ENCODE results near the gene CCDC197. TPM values are rescaled to one million over a fixed set of nuclear protein-coding genes. Genes with fewer than 3 reads are reported as not detected.

Gene CCDC197
- total and polyA plus RNA-seq, 2 donors (not counting 1 experiment from before 2014, with no cell fraction given), result not detected

DNA sequence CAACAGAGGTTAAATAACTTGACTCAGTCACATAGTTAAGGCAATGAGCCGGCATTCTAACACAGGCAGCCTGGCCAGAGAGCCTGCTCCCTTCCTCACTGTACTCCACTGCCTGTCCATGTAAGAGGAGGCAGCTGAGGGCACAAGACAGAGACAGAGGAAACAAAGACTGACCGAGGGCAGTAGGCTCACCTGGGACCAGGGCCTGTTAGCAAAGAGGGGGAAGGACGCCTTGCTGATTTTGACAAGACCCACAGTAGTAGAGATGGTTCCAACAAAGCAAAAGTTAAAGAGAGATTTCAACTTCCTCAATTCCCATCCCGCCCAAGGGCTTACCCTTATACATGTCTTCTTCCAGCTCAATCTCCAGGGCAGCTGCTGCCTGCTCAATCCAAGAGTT, 55.6 kb downstream of the CCDC197 start:
- Histone ChIP-seq H3K9me3 (ENCODE audit: control extremely low read depth in 1 of 3, control insufficient read depth in 2 of 3, insufficient read depth in 1 of 3, low read length in 2 of 3) (no peaks in the 10 kb centered on the region), H3K9ac (ENCODE audit: low read length) (no peak overlapping the region), H4K20me1 (ENCODE audit: control insufficient read depth, insufficient read depth, low read length, poor library complexity, severe bottlenecking) (peaks cover 34% of the 10 kb centered on the region), H2AFZ (ENCODE audit: insufficient read depth, low read depth, low read length, poor library complexity, severe bottlenecking) (no peak overlapping the region), H3K4me1 (ENCODE audit: control insufficient read depth in 2 of 2, insufficient read depth in 2 of 2, low read length in 2 of 2) (peaks cover 0 to 7% of the 10 kb centered on the region in 2 donors), H3K36me3 (replicated peaks in 1 of 2; ENCODE audit: control extremely low read depth in 1 of 2, control insufficient read depth in 1 of 2, extremely low read depth in 1 of 2, insufficient read depth in 2 of 2, low read length in 1 of 2) (peaks cover 33 to 94% of the 10 kb centered on the region in 2 experiments), H3K4me3 (ENCODE audit: control extremely low read depth in 1 of 5, extremely low read depth in 1 of 5, insufficient read depth in 1 of 5, low read depth in 2 of 5, low read length in 4 of 5) (no peak overlapping the region), H3K79me2 (ENCODE audit: control insufficient read depth, insufficient read depth, low read length) (no peaks in the 10 kb centered on the region), H3K4me2 (replicated peaks; ENCODE audit: low read depth, low read length, poor library complexity, severe bottlenecking) (no peak overlapping the region), H3K27ac (ENCODE audit: low read length in 2 of 2) (no peak overlapping the region), H3K27me3 (replicated peaks in 1 of 4; ENCODE audit: control extremely low read depth in 1 of 4, control insufficient read depth in 3 of 4, insufficient read depth in 4 of 4, low read length in 3 of 4) (no peaks in the 10 kb centered on the region)
- ChIA-PET CTCF (interaction anchor here (0.6 to 6.4 kb wide), 7 partner anchors 11 to 128 kb away, joined by 3 to 37 read pairs (median 3); no protein-coding TSS in a partner anchor), POLR2A (no interaction called here)
- ATAC-seq (ENCODE audit: low read depth), result no peak
- intact Hi-C loops (cut with micrococcal nuclease), result no loop called here
- no peak for TF ChIP-seq EZH2 (IDR thresholded peaks at IDR 0.05; ENCODE audit: borderline replicate concordance, insufficient read depth, low read depth, low read length, poor library complexity, severe bottlenecking)
- TF ChIP-seq, protein P1, sequence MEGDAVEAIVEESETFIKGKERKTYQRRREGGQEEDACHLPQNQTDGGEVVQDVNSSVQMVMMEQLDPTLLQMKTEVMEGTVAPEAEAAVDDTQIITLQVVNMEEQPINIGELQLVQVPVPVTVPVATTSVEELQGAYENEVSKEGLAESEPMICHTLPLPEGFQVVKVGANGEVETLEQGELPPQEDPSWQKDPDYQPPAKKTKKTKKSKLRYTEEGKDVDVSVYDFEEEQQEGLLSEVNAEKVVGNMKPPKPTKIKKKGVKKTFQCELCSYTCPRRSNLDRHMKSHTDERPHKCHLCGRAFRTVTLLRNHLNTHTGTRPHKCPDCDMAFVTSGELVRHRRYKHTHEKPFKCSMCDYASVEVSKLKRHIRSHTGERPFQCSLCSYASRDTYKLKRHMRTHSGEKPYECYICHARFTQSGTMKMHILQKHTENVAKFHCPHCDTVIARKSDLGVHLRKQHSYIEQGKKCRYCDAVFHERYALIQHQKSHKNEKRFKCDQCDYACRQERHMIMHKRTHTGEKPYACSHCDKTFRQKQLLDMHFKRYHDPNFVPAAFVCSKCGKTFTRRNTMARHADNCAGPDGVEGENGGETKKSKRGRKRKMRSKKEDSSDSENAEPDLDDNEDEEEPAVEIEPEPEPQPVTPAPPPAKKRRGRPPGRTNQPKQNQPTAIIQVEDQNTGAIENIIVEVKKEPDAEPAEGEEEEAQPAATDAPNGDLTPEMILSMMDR (IDR thresholded peaks at IDR 0.05), result no peak
- H3K27me3 Mint-ChIP-seq, result no peaks in the 10 kb centered on the region
- WGBS (ENCODE audit: insufficient coverage), result 100% methylated on average over 1 of the region's 4 CpGs
- DNase-seq, result no peak
- H3K9me3 Mint-ChIP-seq (ENCODE audit: insufficient read depth), result no peaks in the 10 kb centered on the region
- no peak overlapping the region for H3K27ac Mint-ChIP-seq
- no peak overlapping the region for H3K4me3 Mint-ChIP-seq
- peaks cover 7% of the 10 kb centered on the region for H3K4me1 Mint-ChIP-seq

DNA sequence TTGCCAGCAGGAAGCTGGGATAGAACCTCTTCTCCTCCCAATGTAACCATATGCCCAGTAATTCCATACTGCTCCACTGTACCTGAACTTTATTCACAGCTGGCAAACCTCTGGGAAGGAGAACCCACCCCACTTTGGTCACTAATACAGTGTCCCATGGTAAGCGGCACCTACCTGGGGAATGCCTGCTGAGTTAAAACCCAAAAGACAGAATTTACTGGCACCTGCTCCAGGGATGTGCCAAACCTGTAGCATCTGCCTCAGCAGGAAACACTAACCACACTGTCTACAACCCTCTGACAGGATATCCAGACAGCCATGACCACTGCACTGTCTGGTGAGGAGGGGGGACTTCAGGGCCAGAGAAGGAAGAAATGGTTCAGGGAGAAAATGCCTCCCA, 57.3 kb downstream of the CCDC197 start:
- no peak for ATAC-seq (ENCODE audit: low read depth)
- ChIA-PET POLR2A (no interaction called here), CTCF (interaction anchor here (6.4 kb wide), 1 partner anchor 17 kb away, joined by 37 read pairs; no protein-coding TSS in a partner anchor)
- no peak overlapping the region for H3K9ac ChIP-seq (ENCODE audit: low read length)
- TF ChIP-seq EZH2 (IDR thresholded peaks at IDR 0.05; ENCODE audit: borderline replicate concordance, insufficient read depth, low read depth, low read length, poor library complexity, severe bottlenecking), result no peak
- TF ChIP-seq, protein P1 (IDR thresholded peaks at IDR 0.05), result no peak
- Mint-ChIP-seq H3K4me3 (no peak overlapping the region), H3K4me1 (peaks cover 10% of the 10 kb centered on the region), H3K27ac (no peak overlapping the region), H3K27me3 (no peaks in the 10 kb centered on the region), H3K9me3 (ENCODE audit: insufficient read depth) (no peaks in the 10 kb centered on the region)
- H3K36me3 ChIP-seq (replicated peaks in 1 of 2; ENCODE audit: control extremely low read depth in 1 of 2, control insufficient read depth in 1 of 2, extremely low read depth in 1 of 2, insufficient read depth in 2 of 2, low read length in 1 of 2), result peaks cover 42 to 95% of the 10 kb centered on the region in 2 experiments
- H2AFZ ChIP-seq (ENCODE audit: insufficient read depth, low read depth, low read length, poor library complexity, severe bottlenecking), result no peak overlapping the region
- DNase-seq, result no peak
- WGBS (ENCODE audit: insufficient coverage), result 89% methylated on average over 1 of the region's 1 CpG
- H3K9me3 ChIP-seq (ENCODE audit: control extremely low read depth in 1 of 3, control insufficient read depth in 2 of 3, insufficient read depth in 1 of 3, low read length in 2 of 3), result no peaks in the 10 kb centered on the region
- no peak overlapping the region for H3K4me2 ChIP-seq (replicated peaks; ENCODE audit: low read depth, low read length, poor library complexity, severe bottlenecking)
- H3K79me2 ChIP-seq (ENCODE audit: control insufficient read depth, insufficient read depth, low read length), result peaks cover 3% of the 10 kb centered on the region
- H3K27me3 ChIP-seq (replicated peaks in 1 of 4; ENCODE audit: control extremely low read depth in 1 of 4, control insufficient read depth in 3 of 4, insufficient read depth in 4 of 4, low read length in 3 of 4), result no peaks in the 10 kb centered on the region
- intact Hi-C loops (cut with micrococcal nuclease), result no loop called here
- H3K4me3 ChIP-seq (ENCODE audit: control extremely low read depth in 1 of 5, extremely low read depth in 1 of 5, insufficient read depth in 1 of 5, low read depth in 2 of 5, low read length in 4 of 5), result no peak overlapping the region
- H3K27ac ChIP-seq (ENCODE audit: low read length in 2 of 2), result no peak overlapping the region
- H4K20me1 ChIP-seq (ENCODE audit: control insufficient read depth, insufficient read depth, low read length, poor library complexity, severe bottlenecking), result peaks cover 48% of the 10 kb centered on the region
- peaks cover 0 to 9% of the 10 kb centered on the region in 2 donors for H3K4me1 ChIP-seq (ENCODE audit: control insufficient read depth in 2 of 2, insufficient read depth in 2 of 2, low read length in 2 of 2)

Measured in B cell (primary cell).